Stimulated activated CD4-positive, alpha-beta T cell treated with anti-CD3 and anti-CD28 coated beads, Interleukin-1b, Interleukin-23, amount 100 ng/mL, for 24 hours (primary cell): Measurements from ENCODE around the gene WASF3.
"Not testable (repeated sequence)": the region's sequence is repeated elsewhere in the genome, so short reads cannot be mapped to it uniquely, and the experiment has no call there.

Experiments used
- DNase-seq, 4 experiments: peaks; one replicate each; pipeline ENCODE4 v3.0.0-alpha.2; 2020; ENCODE audit warnings: low read depth in 4 of 4, low spot score in 1 of 4

WASF3 gene

DNA sequence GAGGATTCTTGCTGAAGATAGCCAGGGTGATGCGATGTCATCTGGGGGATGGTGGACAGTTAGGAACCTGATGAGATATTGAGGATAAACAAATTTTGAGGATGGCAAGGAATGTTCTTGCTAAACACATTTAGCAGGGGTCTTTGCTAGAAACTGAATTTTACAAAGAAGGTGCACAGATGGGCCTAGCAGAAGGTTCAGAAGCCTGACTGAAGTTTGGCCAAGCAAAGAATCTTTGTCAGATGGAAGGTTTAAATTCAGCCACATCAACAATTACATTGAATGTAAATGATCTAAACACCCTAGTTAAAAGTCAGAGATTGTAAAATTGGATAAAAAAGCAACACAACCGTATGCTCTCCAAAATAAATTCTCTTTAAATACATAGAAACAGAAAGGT, 68.8 kb downstream of the WASF3 start:
- no peak for DNase-seq

DNA sequence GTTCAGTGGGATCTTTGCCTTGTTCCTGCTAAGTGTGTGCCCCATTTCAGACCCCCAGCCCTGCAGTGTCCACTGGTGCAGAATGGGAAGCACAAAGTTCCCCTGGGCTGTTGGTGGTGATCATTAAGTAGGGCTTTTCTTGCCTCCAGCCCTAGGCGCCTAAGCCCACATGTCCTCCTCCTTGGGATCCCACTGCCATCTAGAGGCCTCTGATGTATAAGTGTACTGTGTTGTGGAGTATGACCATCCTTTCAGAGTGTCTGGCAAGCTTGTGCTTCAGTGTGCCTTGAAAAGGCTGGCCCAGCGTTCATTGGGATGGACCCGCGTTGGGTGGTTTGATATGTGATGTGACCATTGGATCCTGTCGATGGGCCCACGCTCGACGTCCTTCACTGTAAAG, 71.2 kb downstream of the WASF3 start:
- DNase-seq, result no peak

DNA sequence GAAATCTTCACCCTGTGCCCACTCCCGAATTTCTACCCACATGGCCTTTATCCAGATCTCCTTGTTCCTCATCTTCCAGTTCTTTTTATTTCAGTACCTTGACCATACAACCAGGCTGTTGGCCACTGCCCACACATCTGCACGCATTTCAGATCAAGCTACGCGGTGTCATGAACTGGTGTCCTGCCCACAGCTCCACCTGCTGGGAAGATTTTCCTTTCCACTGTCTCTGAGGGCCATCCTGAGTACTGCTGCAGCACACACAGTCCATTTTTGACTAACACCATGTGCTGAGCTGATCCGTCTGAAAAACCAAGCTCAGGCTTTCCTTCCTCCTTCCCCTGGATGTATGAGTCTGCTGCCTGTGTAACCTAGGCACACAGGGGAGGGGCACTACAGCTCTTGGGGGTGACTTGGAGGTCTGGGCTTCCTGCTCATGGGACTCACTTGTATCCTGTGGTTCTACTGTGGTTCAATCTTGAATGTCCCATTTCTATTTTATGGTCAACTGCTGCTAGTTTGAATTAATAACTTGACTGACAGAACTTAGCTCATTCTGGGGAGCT, 71.9 kb downstream of the WASF3 start:
- no peak for DNase-seq

DNA sequence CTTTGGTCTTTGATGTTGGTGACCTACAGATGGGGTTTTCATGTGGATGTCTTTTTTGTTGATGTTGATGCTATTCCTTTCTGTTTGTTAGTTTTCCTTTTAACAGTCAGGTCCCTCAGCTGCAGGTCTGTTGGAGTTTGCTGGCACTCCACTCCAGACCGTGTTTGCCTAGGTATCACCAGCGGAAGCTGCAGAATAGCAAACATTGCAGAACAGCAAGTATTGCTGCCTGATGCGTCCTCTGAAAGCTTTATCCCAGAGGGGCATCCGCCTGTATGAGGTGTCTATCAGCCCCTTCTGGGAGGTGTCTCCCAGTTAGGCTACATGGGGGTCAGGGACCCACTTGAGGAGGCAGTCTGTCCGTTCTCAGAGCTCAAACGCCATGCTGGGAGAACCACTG, 78.2 kb downstream of the WASF3 start:
- not testable (repeated sequence) for DNase-seq

DNA sequence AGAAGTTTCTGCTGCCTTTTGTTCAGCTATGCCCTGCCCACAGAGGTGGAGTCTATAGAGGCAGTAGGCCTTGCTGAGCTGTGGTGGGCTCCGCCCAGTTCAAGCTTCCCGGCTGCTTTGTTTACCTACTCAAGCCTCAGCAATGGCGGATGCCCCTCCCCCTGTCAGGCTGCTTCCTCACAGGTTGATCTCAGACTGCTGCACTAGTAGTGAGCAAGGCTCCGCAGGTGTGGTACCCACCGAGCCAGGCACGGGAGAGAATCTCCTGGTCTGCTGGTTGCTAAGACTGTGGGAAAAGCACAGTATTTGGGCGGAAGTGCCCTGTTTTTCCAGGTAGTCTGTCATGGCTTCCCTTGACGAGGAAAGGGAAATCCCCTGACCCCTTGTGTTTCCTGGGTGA, 78.6 kb downstream of the WASF3 start:
- DNase-seq, result not testable (repeated sequence)

DNA sequence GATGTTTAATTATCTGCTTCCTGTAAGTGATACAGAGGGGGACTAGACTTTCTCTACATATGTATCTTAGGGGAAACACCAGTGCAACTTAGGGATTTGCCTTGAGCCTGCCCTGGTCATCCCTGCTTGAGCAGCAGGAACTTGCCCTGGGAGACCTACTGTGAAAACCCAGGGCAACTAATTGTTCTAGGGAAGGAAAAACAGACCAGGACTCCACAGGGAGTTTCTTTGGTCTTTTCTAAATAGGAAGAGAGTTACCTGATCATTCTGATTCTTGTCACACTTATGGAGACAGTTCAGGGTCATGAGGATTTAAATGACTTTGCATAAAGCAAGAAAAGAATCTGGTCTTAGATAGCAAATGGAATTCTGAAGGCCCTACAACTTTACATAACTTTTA, 89.1 kb downstream of the WASF3 start:
- DNase-seq, result no peak

DNA sequence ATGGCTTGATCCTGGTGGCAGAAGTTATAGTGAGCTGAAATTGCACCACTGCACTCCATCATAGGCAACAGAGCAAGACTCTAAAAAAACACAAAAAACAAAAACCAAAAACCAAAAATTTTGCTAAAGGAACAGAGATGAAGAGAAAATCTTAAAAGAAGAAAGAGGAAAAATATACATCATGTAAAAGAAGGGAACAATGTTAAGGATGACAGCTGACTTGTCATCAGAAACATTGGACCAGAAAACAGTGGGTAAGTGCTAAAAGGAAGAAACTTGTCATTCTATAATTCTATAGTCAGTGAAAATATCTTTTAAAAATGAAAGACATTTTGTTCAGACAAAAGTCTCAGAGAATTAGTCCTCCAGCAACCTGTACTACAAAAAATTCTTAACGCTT, 93.8 kb downstream of the WASF3 start:
- no peak for DNase-seq

DNA sequence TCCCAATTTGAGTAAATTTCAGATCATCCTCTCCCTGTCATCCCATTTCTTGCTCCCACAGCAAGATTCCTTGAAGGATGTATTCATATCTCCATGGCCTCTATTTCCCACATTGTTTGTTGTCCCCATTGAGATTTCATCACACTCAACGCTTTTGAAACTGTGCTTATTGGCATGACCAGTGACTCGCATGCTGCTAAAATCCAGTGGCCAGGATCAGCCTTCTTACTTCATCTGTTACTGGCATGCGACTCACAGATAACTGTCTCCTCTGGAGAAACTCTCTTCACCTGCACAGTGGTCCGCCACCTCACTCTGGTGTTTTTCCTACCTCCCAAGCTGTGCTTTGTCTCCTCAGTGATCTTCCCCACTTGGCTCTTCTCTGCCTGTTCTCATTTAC, 95.8 kb downstream of the WASF3 start:
- no peak for DNase-seq

DNA sequence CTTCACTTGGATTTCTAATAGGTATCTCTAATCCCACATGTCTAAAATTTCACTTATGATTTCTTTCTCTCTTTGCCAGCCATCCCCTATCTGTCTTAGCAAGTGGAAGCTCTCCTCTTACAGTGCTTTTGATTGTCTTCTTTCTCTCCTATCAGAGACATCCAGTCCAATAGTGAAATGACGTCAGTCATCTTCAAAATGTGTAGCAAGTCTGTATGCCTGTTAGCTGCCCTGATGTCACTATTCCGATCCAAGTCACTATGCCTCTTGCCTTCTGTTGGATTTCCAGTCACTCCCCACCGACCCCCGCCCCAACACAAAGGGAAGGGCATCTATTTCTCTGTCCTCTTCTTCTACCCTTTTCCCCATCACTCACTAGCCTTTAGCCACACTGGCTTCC, 96.4 kb downstream of the WASF3 start:
- no peak for DNase-seq

DNA sequence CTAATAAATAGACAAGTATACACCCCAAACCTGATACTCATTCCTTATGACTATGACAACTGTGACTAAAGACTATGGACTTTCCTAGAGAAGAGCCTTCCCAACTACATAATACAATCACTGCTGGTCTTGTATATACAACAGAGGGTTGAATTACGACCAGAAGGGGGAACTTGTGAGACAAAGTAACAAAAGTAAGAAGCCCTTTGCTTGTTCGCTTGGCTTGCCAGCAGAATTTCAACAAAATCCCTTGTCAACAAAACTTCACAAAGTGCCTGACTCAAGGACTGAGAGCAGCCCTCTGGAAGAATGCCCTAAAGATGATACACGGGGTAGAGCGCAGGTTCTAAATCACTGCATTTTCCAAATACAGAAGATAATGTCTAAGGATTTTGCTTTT, 99.4 kb downstream of the WASF3 start:
- no peak for DNase-seq

DNA sequence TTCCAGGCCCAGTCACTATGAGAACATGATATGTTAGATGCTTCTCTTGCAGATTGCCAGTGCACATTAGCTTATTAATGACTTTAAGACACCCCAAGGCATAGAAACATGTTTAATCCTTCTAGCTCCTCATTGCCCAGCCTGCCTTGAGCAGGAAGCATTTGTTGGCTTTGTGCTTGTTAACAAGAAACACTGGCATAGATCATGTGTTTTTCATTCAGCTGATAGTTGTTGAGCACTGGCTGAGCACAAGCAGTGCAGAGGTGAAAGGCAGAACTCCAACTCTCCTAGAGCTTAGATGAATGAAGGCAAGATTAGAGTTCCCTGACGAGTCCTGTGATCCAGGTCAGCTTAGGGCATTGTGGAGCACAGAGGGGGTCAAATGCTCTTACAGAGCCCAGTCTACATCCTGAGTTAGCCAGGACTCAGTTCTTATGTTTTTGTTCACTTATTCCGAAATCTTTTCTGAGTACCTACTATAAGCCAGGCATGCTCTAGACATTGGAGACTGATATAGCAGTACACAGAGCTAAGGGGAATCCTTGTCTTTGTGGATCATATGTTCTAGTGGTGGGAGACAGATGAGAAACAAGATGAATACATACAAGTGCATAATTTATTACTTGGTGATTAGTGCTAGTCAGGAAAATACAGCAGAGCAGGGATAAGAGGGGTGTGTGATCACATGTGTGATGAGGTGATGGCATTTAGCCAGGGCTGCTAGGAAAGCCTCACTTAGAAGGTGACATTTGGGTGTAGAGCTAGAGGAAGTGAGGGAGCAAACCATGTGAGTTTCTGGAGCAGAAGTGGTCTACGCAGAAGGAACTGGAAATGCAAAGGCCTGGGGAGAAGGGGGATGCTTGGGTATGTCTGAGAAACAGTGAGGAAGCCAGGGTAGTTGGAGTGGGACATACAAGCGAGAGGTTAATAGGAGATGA, 101.2 kb downstream of the WASF3 start:
- no peak for DNase-seq

DNA sequence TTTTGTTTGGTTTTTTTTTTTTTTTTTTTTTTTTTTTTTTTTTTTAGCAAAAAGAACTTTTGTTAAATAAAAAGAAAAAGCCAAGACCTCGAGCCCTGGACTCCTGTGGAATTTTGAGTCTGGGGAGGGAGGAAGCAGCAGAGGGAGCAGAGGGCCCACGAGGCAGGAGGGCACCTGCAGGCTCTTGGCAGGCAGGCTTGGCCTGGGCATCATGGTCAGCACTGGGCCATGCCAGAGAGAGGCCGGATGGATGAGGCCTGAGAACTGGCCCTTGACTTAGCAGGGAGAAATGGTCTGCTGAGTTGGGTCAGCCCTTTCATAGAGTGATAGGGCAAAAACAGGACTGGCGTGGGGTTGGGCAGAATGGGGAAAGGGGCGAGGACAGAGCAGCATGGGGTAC, 102.7 kb downstream of the WASF3 start:
- DNase-seq, result no peak

DNA sequence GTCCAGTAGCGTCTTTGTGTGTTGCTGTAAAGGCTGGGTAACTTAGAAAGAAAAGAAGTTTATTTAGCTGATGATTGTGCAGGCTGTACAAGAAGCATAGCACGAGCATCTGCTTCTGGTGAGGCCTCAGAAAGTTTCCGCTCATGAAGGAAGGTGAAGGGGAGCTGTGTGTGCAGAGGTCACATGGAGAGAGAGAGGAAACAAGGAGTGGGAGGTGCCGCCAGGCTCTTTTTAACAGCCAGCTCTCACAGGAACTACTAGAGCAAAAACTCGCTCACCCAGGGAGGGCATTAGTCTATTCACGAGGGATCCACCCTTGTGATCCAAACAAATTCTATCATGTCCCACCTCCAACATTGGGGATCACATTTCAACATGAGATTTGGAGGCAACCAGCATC, 103.3 kb downstream of the WASF3 start:
- no peak for DNase-seq

DNA sequence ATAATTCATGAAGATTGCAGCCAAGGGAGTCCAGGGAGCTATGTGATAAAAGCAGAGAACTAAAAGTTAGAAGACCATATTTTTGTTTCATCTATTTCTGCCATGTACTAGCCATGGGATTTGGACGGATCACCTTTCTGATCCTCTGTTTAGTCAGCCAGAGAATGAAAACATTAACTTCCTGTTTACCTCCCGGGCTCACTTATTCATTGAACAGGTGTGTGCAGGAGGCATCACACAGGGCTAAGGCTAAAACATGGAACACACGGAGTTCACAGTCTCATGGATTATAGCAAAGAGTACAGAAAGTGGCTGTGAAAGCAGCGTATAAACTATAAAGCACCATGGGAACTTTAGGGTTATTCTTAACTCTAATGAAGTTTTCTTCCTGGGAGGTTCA, 106.3 kb downstream of the WASF3 start:
- DNase-seq, result no peak

DNA sequence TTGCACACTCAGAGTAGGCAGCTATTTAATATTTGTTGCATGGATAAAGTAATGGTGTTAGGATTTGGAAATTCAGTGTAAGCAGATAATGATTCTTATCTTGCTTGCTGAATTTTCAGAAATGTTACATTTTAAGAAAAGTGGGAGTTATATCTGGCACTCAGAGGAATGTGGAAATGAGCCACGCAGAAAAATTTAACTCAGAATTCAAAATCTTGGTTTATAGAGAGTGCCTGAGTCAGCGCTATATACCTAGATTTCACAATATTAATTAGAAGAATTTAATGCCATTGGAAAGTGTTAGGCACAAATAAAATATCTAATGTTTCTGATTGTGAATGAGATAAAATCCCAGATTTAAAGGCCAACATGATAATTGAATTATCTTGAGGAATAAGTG, 106.8 kb downstream of the WASF3 start:
- DNase-seq, result no peak

DNA sequence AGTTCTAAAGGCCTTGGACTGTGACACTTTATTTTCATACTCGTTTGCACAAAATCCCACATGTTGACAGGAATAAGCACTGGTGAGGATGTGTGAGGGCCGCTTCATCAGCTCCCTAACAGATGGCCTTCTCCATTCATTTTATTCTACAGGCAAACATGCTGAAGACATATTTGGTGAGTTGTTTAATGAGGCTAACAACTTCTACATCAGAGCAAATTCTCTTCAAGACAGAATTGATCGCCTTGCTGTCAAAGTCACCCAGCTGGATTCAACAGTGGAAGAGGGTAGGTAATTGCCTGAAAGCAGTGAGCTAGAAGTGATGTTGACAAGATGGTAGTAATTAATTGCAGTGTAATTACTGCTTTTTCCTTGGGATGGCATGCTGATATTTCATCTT, 107.4 kb downstream of the WASF3 start:
- no peak for DNase-seq

DNA sequence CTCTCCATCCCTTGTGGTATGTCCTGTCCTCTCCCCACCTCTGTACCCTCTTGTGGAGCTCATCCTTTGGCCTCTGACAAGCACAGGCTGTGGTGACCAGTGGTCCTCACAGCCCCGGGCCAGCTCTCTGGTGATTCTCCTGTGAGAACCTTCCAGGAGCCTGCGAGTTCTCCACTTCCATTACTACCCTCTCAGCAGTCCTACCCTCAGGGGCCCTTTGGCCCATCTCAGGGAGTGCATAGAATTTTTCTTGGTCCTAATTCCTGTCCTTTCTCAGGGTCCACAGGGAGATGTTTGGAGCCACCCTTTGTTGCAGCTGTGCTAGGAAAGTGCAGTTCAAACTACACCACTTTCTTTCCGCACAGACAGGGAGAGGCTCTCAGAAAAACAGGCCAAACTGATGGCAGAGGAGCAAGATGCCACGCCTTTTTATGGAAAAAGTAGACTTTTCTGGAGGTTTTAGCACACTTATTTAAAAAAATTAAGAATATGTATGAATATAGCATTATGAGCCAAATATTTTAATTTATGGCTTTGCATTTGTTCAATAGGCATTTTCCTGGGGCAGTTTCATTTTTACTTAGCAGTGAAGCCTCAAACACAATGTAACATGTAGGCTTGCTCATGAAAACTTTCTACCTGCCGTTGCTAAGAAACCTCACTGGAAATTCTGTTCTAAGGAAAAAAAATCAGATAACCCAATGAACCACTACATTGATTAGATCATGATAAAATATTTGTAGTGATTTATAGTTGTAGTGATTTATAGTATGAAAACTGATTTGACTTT, 111.1 kb downstream of the WASF3 start:
- DNase-seq, result no peak

DNA sequence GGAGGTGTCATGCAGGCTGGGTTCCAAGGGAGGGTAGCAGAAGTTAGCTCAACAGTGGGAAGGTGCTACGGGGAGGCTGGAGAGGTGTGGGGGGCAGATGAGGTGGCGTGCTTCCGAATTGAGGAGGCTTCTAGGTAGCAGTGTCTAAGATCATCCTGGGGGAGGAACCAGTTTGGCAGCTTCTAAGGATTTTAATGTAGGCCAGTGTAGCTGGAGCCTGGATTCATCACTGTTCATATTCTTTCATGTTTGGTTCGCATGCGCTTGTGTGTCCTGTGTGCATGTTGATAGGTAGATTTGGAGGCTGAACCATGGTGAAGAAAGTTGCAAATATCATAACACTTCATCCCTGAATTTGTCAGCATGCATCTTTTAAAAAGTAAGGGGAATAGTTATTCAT, 116.4 kb downstream of the WASF3 start:
- no peak for DNase-seq

DNA sequence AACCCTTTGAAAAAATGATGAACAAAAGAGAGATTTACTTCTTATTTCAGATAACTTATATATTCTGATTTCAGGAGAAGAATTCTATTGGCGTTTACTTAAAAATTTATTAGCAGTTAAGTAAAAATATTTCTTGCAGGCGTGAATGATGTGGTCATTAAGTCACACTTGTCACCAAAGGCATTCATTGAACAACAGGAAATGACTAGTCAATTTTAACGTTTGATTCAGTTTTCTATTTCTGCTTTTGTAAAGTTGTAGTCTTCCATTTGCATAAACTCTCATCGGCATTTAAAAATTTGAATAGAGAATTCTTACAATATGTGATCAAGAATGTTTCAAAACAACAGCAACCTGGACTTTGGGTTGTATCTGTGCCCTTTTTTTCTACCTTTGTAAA, 119.7 kb downstream of the WASF3 start:
- DNase-seq, result no peak

DNA sequence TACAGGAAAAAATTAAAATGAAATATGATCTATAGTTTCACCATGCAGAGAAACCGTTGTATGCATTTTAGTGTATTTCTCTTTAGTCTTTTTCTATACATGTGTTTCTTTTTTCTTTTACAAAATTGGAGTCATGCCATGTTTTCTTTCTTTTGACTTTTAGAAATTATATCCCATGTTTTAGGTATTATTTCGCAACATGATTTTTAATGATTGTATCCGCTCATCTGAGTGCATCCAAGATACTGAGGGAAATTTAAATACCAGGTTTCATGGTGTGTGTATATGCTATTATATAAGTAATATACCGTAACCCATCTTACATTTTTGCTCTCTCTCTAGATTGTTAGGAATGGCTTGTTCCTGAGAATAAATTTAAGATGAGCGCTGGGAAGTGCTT, 120.8 kb downstream of the WASF3 start:
- DNase-seq, result no peak

DNA sequence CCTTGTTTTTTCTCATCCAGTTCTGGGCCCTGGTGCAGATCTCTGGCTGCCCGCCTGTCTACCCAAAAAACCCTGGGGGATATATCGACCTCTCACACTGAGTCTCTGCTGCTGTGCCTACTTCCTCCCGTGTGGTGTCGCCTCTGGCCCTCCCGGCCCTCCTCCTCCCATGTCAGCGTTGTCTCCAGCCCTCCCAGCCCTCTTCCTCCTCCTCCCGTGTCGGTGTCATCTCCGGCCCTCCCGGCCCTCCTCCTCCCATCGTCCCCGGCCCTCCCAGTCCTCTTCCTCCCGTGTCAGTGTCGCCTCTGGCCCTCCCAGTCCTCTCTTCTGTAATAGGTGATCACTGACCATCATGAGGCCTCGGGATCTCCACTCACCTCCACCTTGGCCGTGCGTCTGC, 121.3 kb downstream of the WASF3 start:
- no peak for DNase-seq
